B cell (primary cell): ENCODE measurements around the gene PELI2. TPM values are rescaled to one million over a fixed set of nuclear protein-coding genes. Genes with fewer than 3 reads are reported as not detected.

ENCODE experiments used
- ATAC-seq: fragments of 200-7000 bp; cut with Tn5 transposase; one replicate; pipeline ENCODE4 v1.10.0; 2021; ENCODE audit warnings: low read depth, mild to moderate bottlenecking, moderate number of reproducible peaks, moderate library complexity
- CTCF ChIA-PET: fragments of 350-600 bp; sonication (Branson Sonifier 250); formaldehyde crosslinking; loops from one replicate; lab custom pipeline; 2021; ENCODE audit warnings: antibody characterized with exemption, inconsistent platforms; lab: Charles Lee
- POLR2A ChIA-PET: fragments of 350-600 bp; sonication (Branson Sonifier 250); formaldehyde crosslinking; loops from one replicate; lab custom pipeline; 2021; ENCODE audit warnings: antibody characterized with exemption; lab: Charles Lee
- DNase-seq: peaks from one replicate; pipeline ENCODE4 v3.0.0; 2013
- H2AFZ ChIP-seq: 2 replicates; pipeline ENCODE4 v1.6.1; 2012; ENCODE audit warnings: mild to moderate bottlenecking, low read depth, low read length; ENCODE audit not compliant: insufficient read depth, poor library complexity, severe bottlenecking
- H3K27ac ChIP-seq, 2 donors: 1 replicate in 1 of 2; 2 replicates in 1 of 2; pipeline ENCODE4 v1.5.1; 2012 to 2013; ENCODE audit warnings: low read length in 2 of 2, mild to moderate bottlenecking in 2 of 2, moderate library complexity in 1 of 2
- H3K27me3 ChIP-seq, 4 experiments: fragments of 200-600 bp in 1 of 4; sonication (generic) in 1 of 4; replicated peaks in 1 of 4; 1 replicate in 2 of 4; 2 replicates in 2 of 4; pipeline versions ENCODE4 v1.6.1 to v1.7.0; 2013 to 2016; ENCODE audit warnings: low read length in 3 of 4, mild to moderate bottlenecking in 2 of 4, mixed read lengths in 1 of 4, moderate library complexity in 1 of 4; ENCODE audit not compliant: insufficient read depth in 4 of 4, control insufficient read depth in 3 of 4; ENCODE audit errors: control extremely low read depth in 1 of 4
- H3K36me3 ChIP-seq, 2 experiments: replicated peaks in 1 of 2; 1 replicate in 1 of 2; 2 replicates in 1 of 2; pipeline versions ENCODE4 v1.6.1 to v1.7.1; 2013; ENCODE audit warnings: low read length in 1 of 2; ENCODE audit not compliant: insufficient read depth in 2 of 2, control insufficient read depth in 1 of 2; ENCODE audit errors: control extremely low read depth in 1 of 2, extremely low read depth in 1 of 2
- H3K4me1 ChIP-seq, 2 donors: fragments of 200-600 bp in 1 of 2; sonication (generic) in 1 of 2; 1 replicate in 1 of 2; 2 replicates in 1 of 2; pipeline versions ENCODE4 v1.5.1 to v1.6.1; 2013 to 2017; ENCODE audit warnings: low read length in 2 of 2; ENCODE audit not compliant: control insufficient read depth in 2 of 2, insufficient read depth in 2 of 2
- H3K4me2 ChIP-seq: replicated peaks from 2 replicates; pipeline ENCODE3; 2012; ENCODE audit warnings: mild to moderate bottlenecking, low read depth, low read length; ENCODE audit not compliant: poor library complexity, severe bottlenecking
- H3K4me3 ChIP-seq, 5 experiments: fragments of 200-600 bp in 1 of 5; sonication (generic) in 1 of 5; 1 replicate in 3 of 5; 2 replicates in 2 of 5; pipeline versions ENCODE4 v1.5.1 to v1.7.0; 2011 to 2016; ENCODE audit warnings: low read length in 4 of 5, mild to moderate bottlenecking in 4 of 5, low read depth in 2 of 5, control low read depth in 1 of 5, moderate library complexity in 1 of 5; ENCODE audit not compliant: insufficient read depth in 1 of 5; ENCODE audit errors: control extremely low read depth in 1 of 5, extremely low read depth in 1 of 5
- H3K79me2 ChIP-seq: fragments of 200-600 bp; sonication (generic); one replicate; pipeline ENCODE4 v1.6.0; 2016; ENCODE audit warnings: low read length; ENCODE audit not compliant: control insufficient read depth, insufficient read depth
- H3K9ac ChIP-seq: fragments of 200-600 bp; sonication (generic); 2 replicates; pipeline ENCODE4 v1.6.1; 2017; ENCODE audit warnings: mild to moderate bottlenecking, low read length, moderate library complexity
- H3K9me3 ChIP-seq, 3 donors: one replicate each; pipeline versions ENCODE4 v1.6.1 to v1.7.1; 2013; ENCODE audit warnings: low read length in 2 of 3; ENCODE audit not compliant: control insufficient read depth in 2 of 3, insufficient read depth in 1 of 3; ENCODE audit errors: control extremely low read depth in 1 of 3
- H4K20me1 ChIP-seq: 2 replicates; pipeline ENCODE4 v1.6.0; 2012; ENCODE audit warnings: mild to moderate bottlenecking, low read length; ENCODE audit not compliant: insufficient read depth, control insufficient read depth, poor library complexity, severe bottlenecking
- H3K27ac Mint-ChIP-seq: one replicate; pipeline ENCODE4 v1.8.0; 2021; ENCODE audit warnings: mixed read lengths
- H3K27me3 Mint-ChIP-seq: one replicate; pipeline ENCODE4 v1.8.0; 2021; ENCODE audit warnings: mixed read lengths
- H3K4me1 Mint-ChIP-seq: one replicate; pipeline ENCODE4 v1.8.0; 2021; ENCODE audit warnings: mixed read lengths
- H3K4me3 Mint-ChIP-seq: one replicate; pipeline ENCODE4 v1.8.0; 2021; ENCODE audit warnings: mixed read lengths
- H3K9me3 Mint-ChIP-seq: one replicate; pipeline ENCODE4 v1.8.0; 2022; ENCODE audit warnings: mixed read lengths; ENCODE audit not compliant: insufficient read depth
- EZH2 ChIP-seq: IDR thresholded peaks from 2 replicates; pipeline ENCODE4 v1.6.1; 2012; ENCODE audit warnings: borderline replicate concordance, low read depth, mild to moderate bottlenecking, moderate library complexity, low read length; ENCODE audit not compliant: insufficient read depth, poor library complexity, severe bottlenecking
- WGBS: methylation state at CpG from one replicate; pipeline ENCODE4 v1.1.5; 2013; ENCODE audit warnings: missing lambda C conversion rate; ENCODE audit not compliant: insufficient coverage; 5-methylcytosine and 5-hydroxymethylcytosine counted together
- intact Hi-C: fragments of 100-400 bp; cut with micrococcal nuclease; formaldehyde crosslinking; loops from one replicate; pipeline ENCODE4 v1.10.0; 2022
- polyA plus RNA-seq: library from polyadenylated mRNA; depleted of rRNA; stranded (reverse); fragments of >200 nt; gene quantifications from 2 replicates; pipeline ENCODE4 v1.2.3, GENCODE V29; 2012
- total RNA-seq, 2 donors: library from RNA; stranded (reverse); fragments of 120-200 nt in 1 of 2; gene quantifications; 1 replicate in 1 of 2; 2 replicates in 1 of 2; pipeline versions ENCODE4 v1.2.3 to v1.2.4, GENCODE V29; 2013 to 2022
- TF ChIP-seq, protein P1 (sequence below): fragments of 200-600 bp; IDR thresholded peaks from one replicate; pipeline ENCODE4 v1.8.0; 2022; ENCODE audit warnings: antibody characterized with exemption, mild to moderate bottlenecking

Gene PELI2
- total and polyA plus RNA-seq, 2 donors (not counting 1 experiment from before 2014, with no cell fraction given) = 5.7 to 13.4 TPM

DNA sequence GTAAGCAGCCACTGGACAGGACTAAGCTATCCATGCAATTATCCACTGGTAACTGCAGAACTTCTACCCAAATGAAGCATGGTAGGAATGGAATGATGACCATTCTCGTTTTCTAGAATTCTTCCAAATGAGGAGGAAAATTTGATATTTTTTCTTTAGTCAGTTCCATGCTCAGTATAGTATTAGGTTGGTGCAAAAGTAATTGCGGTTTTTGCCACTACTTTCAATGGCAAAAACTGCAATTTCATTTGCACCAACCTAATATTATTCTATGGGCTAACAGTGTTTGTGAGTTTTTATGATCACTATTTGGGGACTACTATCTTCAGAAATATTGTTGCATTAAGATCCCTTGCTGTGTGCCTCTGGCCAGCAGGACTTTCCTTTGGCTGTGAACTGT is 42.9 kb upstream of the PELI2 start:
- Histone ChIP-seq H2AFZ (no peak overlapping the region), H3K27me3 (peaks cover 0 to 4% (median 0%) of the 10 kb centered on the region in 4 experiments), H3K36me3 (no peaks in the 10 kb centered on the region), H3K79me2 (no peaks in the 10 kb centered on the region), H3K4me1 (no peaks in the 10 kb centered on the region), H3K4me3 (no peak overlapping the region), H3K27ac (no peak overlapping the region), H3K9me3 (no peaks in the 10 kb centered on the region), H3K4me2 (no peak overlapping the region), H4K20me1 (no peaks in the 10 kb centered on the region), H3K9ac (no peak overlapping the region)
- TF ChIP-seq EZH2 = no peak
- TF ChIP-seq, protein P1, sequence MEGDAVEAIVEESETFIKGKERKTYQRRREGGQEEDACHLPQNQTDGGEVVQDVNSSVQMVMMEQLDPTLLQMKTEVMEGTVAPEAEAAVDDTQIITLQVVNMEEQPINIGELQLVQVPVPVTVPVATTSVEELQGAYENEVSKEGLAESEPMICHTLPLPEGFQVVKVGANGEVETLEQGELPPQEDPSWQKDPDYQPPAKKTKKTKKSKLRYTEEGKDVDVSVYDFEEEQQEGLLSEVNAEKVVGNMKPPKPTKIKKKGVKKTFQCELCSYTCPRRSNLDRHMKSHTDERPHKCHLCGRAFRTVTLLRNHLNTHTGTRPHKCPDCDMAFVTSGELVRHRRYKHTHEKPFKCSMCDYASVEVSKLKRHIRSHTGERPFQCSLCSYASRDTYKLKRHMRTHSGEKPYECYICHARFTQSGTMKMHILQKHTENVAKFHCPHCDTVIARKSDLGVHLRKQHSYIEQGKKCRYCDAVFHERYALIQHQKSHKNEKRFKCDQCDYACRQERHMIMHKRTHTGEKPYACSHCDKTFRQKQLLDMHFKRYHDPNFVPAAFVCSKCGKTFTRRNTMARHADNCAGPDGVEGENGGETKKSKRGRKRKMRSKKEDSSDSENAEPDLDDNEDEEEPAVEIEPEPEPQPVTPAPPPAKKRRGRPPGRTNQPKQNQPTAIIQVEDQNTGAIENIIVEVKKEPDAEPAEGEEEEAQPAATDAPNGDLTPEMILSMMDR = no peak
- Mint-ChIP-seq H3K27me3 (peaks cover 19% of the 10 kb centered on the region), H3K4me3 (no peak overlapping the region), H3K9me3 (no peaks in the 10 kb centered on the region), H3K27ac (no peak overlapping the region), H3K4me1 (no peaks in the 10 kb centered on the region)
- no peak for ATAC-seq
- intact Hi-C loops = no loop called here
- WGBS = no CpG with 5 or more reads among the region's 2 CpGs
- no peak for DNase-seq
- ChIA-PET POLR2A (no interaction called here), CTCF (no interaction called here)

DNA sequence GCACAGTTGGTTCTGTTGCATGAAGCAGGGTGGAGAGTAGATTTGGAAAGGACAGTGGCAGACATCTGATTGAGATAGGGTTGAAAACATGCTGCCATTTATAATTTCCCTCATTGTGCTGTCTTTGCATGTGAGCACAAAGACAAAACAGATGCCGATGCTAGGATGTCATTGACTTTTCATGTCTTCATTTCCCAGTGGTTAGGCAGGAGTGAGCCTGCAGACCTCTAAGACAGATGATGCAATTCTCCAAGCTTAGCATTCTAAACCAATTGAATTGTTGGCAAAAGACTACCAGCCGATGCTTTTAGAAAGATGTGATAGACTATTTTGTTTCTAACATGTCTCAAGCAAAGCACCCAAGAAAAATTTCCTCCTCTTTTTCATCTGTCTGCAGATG is 37.1 kb upstream of the PELI2 start:
- ChIA-PET CTCF (no interaction called here), POLR2A (no interaction called here)
- no peak for DNase-seq
- WGBS = 100% methylated on average over 1 of the region's 2 CpGs
- no peaks in the 10 kb centered on the region for H3K4me1 Mint-ChIP-seq
- Histone ChIP-seq H3K27me3 (peaks cover 0 to 5% (median under 1%) of the 10 kb centered on the region in 4 experiments), H2AFZ (no peak overlapping the region), H3K27ac (no peak overlapping the region), H3K36me3 (no peaks in the 10 kb centered on the region), H3K4me1 (no peaks in the 10 kb centered on the region), H3K4me3 (no peak overlapping the region), H3K79me2 (no peaks in the 10 kb centered on the region), H3K9me3 (no peaks in the 10 kb centered on the region), H4K20me1 (no peaks in the 10 kb centered on the region), H3K9ac (no peak overlapping the region), H3K4me2 (no peak overlapping the region)
- intact Hi-C loops = no loop called here
- peaks cover 37% of the 10 kb centered on the region for H3K27me3 Mint-ChIP-seq
- H3K9me3 Mint-ChIP-seq = no peaks in the 10 kb centered on the region
- H3K4me3 Mint-ChIP-seq = no peak overlapping the region
- no peak for TF ChIP-seq EZH2
- TF ChIP-seq, protein P1 = no peak
- ATAC-seq = no peak
- no peak overlapping the region for H3K27ac Mint-ChIP-seq
